GM12878 (cell line): Measurements from ENCODE around the gene NCAM1.

Experiments
- BCL11A ChIP-seq: IDR thresholded peaks from 2 replicates; pipeline ENCODE4 v1.6.1; 2011; ENCODE audit warnings: low read depth, low read length
- BHLHE40 ChIP-seq, 2 experiments: fragments of 450-650 bp in 1 of 2; IDR thresholded peaks; 2 replicates each; pipeline ENCODE4 v1.6.1; 2011 to 2017; ENCODE audit warnings: low read depth in 2 of 2, borderline replicate concordance in 1 of 2, improper control_type of control experiment in 1 of 2, low read length in 1 of 2, mild to moderate bottlenecking in 1 of 2
- CTCF ChIP-seq, 3 experiments: IDR thresholded peaks in 2 of 3; conservative IDR thresholded peaks in 1 of 3; 2 replicates each; pipeline ENCODE4 v1.5.1; 2011; ENCODE audit warnings: low read depth in 3 of 3, low read length in 3 of 3, mild to moderate bottlenecking in 3 of 3, control low read depth in 2 of 3, moderate library complexity in 2 of 3, inconsistent platforms in 1 of 3, mixed read lengths in 1 of 3; ENCODE audit not compliant: control insufficient read depth in 2 of 3, insufficient read depth in 1 of 3; ENCODE audit errors: extremely low read depth in 1 of 3
- MAX ChIP-seq: IDR thresholded peaks from 2 replicates; pipeline ENCODE4 v1.6.1; 2012; ENCODE audit warnings: low read depth, low read length, improper control_type of control experiment
- RFX5 ChIP-seq: IDR thresholded peaks from 2 replicates; pipeline ENCODE4 v1.6.1; 2011; ENCODE audit warnings: low read depth, low read length, improper control_type of control experiment
- SMARCA5 ChIP-seq: fragments of 450-650 bp; IDR thresholded peaks from 2 replicates; pipeline ENCODE4 v1.6.1; 2017; ENCODE audit warnings: mild to moderate bottlenecking
- ZNF24 ChIP-seq: fragments of 450-650 bp; IDR thresholded peaks from 2 replicates; pipeline ENCODE4 v1.6.1; 2017; ENCODE audit warnings: antibody characterized with exemption, mild to moderate bottlenecking
- TF ChIP-seq, protein P1 (sequence below): fragments of 450-650 bp; IDR thresholded peaks from 2 replicates; pipeline ENCODE4 v1.6.1; 2018; ENCODE audit warnings: borderline replicate concordance, mild to moderate bottlenecking; ENCODE audit not compliant: partially characterized antibody

GRCh38 chr11:113243696-113244095 is 282.5 kb downstream of the NCAM1 start:
- no peak for TF ChIP-seq CTCF (IDR thresholded peaks at IDR 0.05 in 2 of 3, conservative IDR thresholded peaks at IDR 0.05 in 1 of 3; ENCODE audit: control insufficient read depth in 2 of 3, extremely low read depth in 1 of 3, insufficient read depth in 1 of 3, low read depth in 3 of 3, low read length in 3 of 3)
- no peak for TF ChIP-seq ZNF24
- no peak for TF ChIP-seq RFX5
- TF ChIP-seq, protein P1, sequence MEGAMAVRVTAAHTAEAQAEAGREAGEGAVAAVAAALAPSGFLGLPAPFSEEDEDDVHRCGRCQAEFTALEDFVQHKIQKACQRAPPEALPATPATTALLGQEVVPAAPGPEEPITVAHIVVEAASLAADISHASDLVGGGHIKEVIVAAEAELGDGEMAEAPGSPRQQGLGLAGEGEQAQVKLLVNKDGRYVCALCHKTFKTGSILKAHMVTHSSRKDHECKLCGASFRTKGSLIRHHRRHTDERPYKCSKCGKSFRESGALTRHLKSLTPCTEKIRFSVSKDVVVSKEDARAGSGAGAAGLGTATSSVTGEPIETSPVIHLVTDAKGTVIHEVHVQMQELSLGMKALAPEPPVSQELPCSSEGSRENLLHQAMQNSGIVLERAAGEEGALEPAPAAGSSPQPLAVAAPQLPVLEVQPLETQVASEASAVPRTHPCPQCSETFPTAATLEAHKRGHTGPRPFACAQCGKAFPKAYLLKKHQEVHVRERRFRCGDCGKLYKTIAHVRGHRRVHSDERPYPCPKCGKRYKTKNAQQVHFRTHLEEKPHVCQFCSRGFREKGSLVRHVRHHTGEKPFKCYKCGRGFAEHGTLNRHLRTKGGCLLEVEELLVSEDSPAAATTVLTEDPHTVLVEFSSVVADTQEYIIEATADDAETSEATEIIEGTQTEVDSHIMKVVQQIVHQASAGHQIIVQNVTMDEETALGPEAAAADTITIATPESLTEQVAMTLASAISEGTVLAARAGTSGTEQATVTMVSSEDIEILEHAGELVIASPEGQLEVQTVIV, result no peak
- TF ChIP-seq MAX, result no peak
- TF ChIP-seq BHLHE40 (IDR thresholded peaks at IDR 0.05; ENCODE audit: borderline replicate concordance in 1 of 2, low read depth in 2 of 2, low read length in 1 of 2), result no peak
- no peak for TF ChIP-seq BCL11A
- no peak for TF ChIP-seq SMARCA5
